GM19023 (cell line): ENCODE results near the gene DOCK2.
"Not testable (repeated sequence)": the region's sequence is repeated elsewhere in the genome, so short reads cannot be mapped to it uniquely, and the experiment has no call there.

ENCODE experiments used
- ATAC-seq: cut with Tn5 transposase; IDR thresholded peaks from one replicate; pipeline ENCODE4 v1.9.1; 2021; ENCODE audit warnings: mild to moderate bottlenecking, moderate library complexity; ENCODE audit not compliant: unreplicated experiment

The DOCK2 gene

GRCh38 chr5:170077526-170077925, 440.5 kb downstream of the DOCK2 start:
- ATAC-seq: no peak

DNA sequence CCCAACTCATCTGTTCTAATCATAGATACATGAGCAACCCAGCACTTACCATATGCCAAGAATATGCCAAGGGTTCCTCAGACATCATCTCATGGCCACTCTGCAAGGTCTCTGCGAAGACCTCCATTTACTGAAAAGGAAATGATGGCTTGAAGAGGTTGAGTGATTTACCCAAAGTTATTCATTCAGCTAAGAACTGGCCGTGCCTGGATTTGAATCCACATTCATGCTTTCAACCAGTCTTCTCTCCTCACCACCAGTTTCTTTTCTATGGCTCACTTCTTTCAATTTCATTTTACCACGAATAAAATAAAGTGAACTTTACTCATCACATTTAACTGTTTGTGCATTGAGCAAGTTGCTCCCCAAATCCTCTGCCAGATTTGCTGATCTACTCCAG, 441.4 kb downstream of the DOCK2 start:
- no peak for ATAC-seq

GRCh38 chr5:170078931-170079330, 441.9 kb downstream of the DOCK2 start:
- no peak for ATAC-seq

- no peak for ATAC-seq
These were observed 443.1 kb downstream of the DOCK2 start for GRCh38 chr5:170080217-170080616.

DNA sequence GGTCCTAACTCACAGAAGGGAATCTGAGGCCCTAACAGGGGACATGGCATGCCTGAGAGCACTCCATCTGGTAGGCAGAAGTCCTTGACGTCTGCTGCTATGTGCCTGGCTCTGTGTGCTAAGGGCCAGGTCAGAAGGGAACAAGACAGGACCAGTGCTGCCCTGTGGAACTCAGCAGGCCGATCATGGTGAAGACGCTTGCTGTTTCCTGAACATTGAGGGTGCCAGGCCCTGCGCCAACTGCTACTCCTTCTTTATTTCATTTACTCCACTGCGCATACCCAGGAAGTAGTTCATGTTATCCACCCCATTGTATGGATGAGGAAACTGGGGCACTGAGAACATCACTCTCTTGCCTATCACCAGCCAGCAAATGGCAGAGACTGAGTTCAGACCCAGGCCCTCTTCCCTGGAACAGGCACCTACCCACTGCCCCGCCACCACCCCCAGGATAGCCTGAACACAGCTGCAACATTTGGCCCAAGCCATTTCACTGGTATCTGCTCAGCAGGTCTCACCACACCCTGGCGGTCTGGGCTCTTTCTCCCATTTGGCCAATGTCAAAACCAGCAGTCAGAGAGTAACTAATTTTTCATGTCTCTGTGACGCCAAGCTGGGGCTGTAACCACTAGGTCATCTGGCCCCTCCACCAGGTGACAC, 443.8 kb downstream of the DOCK2 start:
- ATAC-seq: no peak

- no peak for ATAC-seq
These were observed 444.5 kb downstream of the DOCK2 start for GRCh38 chr5:170081616-170082015.

GRCh38 chr5:170082701-170083100, 445.6 kb downstream of the DOCK2 start:
- ATAC-seq: no peak

DNA sequence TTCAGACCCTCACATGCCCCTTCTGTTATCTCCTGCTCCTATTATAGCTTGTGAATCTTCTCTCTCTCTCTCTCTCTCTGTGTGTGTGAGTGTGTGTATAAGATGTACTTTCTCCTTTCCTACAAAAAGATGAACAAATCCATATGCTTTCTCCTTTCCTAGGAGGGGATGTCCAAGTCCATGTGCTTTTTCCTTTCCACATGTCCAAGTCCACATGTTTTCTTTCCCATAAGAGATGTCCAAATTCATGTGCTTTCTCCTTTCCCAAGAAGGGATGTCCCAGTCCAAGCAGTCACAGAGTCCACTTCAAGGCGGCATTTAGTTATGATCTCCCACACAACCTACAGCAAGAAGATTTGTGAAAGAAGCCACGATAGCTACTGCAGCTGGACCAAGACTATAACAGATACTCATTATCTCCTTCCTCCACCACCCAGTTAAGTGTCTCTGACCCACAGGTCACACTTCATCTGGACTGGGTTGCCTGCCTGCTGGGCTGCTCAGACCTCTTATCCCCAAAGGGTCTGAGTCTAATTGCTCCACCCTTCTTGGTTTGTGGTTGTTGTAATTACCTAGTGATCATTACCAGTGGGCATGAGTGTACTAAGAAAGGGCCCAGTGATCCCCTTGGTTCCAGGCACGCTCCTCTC, 450.2 kb downstream of the DOCK2 start:
- no peak for ATAC-seq

GRCh38 chr5:170092455-170093101, 455.5 kb downstream of the DOCK2 start:
- no peak for ATAC-seq

DNA sequence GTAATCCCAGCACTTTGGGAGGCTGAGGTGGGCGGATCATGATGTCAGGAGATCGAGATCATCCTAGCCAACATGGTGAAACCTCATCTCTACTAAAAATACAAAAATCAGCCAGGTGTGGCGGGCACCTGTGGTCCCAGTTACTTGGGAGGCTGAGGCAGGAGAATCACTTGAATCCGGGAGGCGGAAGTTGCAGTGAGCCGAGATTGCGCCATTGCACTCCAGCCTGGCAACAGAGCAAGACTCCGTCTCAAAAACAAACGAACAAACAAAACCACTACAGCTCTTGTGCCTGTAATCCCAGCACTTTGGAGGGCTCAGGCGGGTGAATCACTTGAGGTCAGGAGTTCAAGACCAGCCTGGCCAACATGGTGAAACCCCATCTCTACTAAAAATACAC, 457.3 kb downstream of the DOCK2 start:
- ATAC-seq: not testable (repeated sequence)

DNA sequence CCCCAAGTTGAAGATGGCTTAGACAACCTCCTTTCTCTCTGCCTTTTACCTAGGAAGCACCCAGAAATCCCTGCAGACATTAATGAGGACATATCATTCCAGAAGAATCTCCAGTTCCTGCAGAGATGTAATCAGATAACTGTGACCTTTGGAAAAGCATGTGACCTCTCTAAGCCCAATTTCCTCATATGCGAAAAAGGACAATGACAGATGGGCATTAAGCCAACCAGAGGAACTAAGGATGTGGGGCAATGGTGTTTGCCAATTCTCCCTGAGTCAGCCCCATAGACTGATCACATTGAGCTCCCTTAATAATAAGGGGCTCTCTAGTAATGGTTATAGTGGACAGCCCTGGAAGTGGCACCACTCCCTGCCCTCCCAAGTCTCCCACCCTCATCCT, 458.6 kb downstream of the DOCK2 start:
- no peak for ATAC-seq

- no peak for ATAC-seq
These were observed 460.9 kb downstream of the DOCK2 start for GRCh38 chr5:170097934-170098333.

- peak; percentile 68 for ATAC-seq
These were observed 463.2 kb downstream of the DOCK2 start for GRCh38 chr5:170100066-170100943.

- no peak for ATAC-seq
These were observed 466.4 kb downstream of the DOCK2 start for GRCh38 chr5:170103447-170103846.

- ATAC-seq: no peak
These were observed 467.2 kb downstream of the DOCK2 start for GRCh38 chr5:170104299-170104698.

GRCh38 chr5:170104710-170105109, 467.6 kb downstream of the DOCK2 start:
- no peak for ATAC-seq

GRCh38 chr5:170105642-170106611, 468.9 kb downstream of the DOCK2 start, which contains the start of gene FOXI1:
FOXI1 (plus strand) TSS chr5:170105897; CDS start chr5:170105958, 61 bp downstream.
- ATAC-seq: no peak

- no peak for ATAC-seq
These were observed 470.6 kb downstream of the DOCK2 start for GRCh38 chr5:170107674-170108073.

DNA sequence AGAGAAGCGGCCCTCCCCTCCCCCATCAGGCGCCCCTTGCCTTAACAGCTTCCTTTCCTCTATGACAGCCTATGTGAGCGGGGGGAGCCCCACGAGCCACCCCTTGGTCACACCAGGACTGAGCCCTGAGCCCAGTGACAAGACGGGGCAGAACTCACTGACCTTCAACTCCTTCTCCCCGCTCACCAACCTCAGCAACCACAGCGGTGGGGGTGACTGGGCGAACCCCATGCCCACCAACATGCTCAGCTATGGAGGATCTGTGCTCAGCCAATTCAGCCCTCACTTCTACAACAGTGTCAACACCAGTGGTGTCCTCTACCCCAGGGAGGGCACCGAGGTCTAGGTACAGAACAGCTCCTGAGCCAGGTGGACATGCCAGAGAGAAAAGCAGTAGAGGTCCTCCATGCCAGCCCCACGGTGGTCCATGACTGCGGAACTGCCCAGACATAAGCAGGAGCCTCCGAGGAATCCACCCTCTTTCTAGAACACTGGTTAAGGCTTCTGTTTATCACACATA, 471.3 kb downstream of the DOCK2 start:
- ATAC-seq: no peak
